ENCODE measurements around the gene VRK3. TPM values are rescaled to one million over a fixed set of nuclear protein-coding genes. Genes with fewer than 3 reads are reported as not detected.
"Not testable (repeated sequence)": the region's sequence is repeated elsewhere in the genome, so short reads cannot be mapped to it uniquely, and the experiment has no call there.

The VRK3 gene
- total RNA-seq, 2 experiments from 2014 or later: 80.0 to 80.6 TPM

GRCh38 chr19:49957262-49957915, 67.8 kb downstream of the VRK3 start:
- Mint-ChIP-seq H3K4me1 (peaks cover 3% of the 10 kb centered on the region), H3K36me3 (ENCODE audit: low read depth) (no peaks in the 10 kb centered on the region), H3K27me3 (peaks cover 16% of the 10 kb centered on the region), H3K27ac (no peak overlapping the region), H3K4me3 (no peak overlapping the region), H3K9me3 (peaks cover 2% of the 10 kb centered on the region)
- POLR2A ChIA-PET: no interaction called here
- no peak for DNase-seq
- CTCF ChIA-PET: no interaction called here

GRCh38 chr19:49956115-49956495, 69.1 kb downstream of the VRK3 start:
- DNase-seq: no peak
- Mint-ChIP-seq H3K9me3 (no peaks in the 10 kb centered on the region), H3K36me3 (ENCODE audit: low read depth) (no peaks in the 10 kb centered on the region), H3K27ac (no peak overlapping the region), H3K27me3 (peaks cover 16% of the 10 kb centered on the region), H3K4me3 (no peak overlapping the region), H3K4me1 (peaks cover 3% of the 10 kb centered on the region)
- ChIA-PET CTCF (no interaction called here), POLR2A (no interaction called here)

GRCh38 chr19:49954933-49955332, 70.2 kb downstream of the VRK3 start:
- Mint-ChIP-seq H3K27ac (no peak overlapping the region), H3K4me1 (peaks cover 3% of the 10 kb centered on the region), H3K4me3 (no peak overlapping the region), H3K9me3 (no peaks in the 10 kb centered on the region), H3K36me3 (ENCODE audit: low read depth) (no peaks in the 10 kb centered on the region), H3K27me3 (peaks cover 16% of the 10 kb centered on the region)
- no peak for DNase-seq
- CTCF ChIA-PET: interaction anchor here (2.1 kb wide), 1 partner anchor 16 kb away, joined by 6 read pairs; no protein-coding TSS in a partner anchor
- POLR2A ChIA-PET: no interaction called here

- H3K27me3 Mint-ChIP-seq: peaks cover 16% of the 10 kb centered on the region
- ChIA-PET POLR2A (no interaction called here), CTCF (interaction anchor here (2.1 kb wide), 1 partner anchor 15 kb away, joined by 6 read pairs; no protein-coding TSS in a partner anchor)
- no peaks in the 10 kb centered on the region for H3K36me3 Mint-ChIP-seq (ENCODE audit: low read depth)
- no peak for DNase-seq
- no peak overlapping the region for H3K4me3 Mint-ChIP-seq
- H3K27ac Mint-ChIP-seq: no peak overlapping the region
- peaks cover 3% of the 10 kb centered on the region for H3K4me1 Mint-ChIP-seq
- H3K9me3 Mint-ChIP-seq: no peaks in the 10 kb centered on the region
Measured at GRCh38 chr19:49954092-49954829, 70.9 kb downstream of the VRK3 start.

GRCh38 chr19:49953416-49953815, 71.8 kb downstream of the VRK3 start:
- Mint-ChIP-seq H3K36me3 (ENCODE audit: low read depth) (no peaks in the 10 kb centered on the region), H3K27ac (no peak overlapping the region), H3K4me3 (no peak overlapping the region), H3K4me1 (peaks cover 3% of the 10 kb centered on the region), H3K9me3 (no peaks in the 10 kb centered on the region), H3K27me3 (peaks cover 16% of the 10 kb centered on the region)
- DNase-seq: no peak
- POLR2A ChIA-PET: no interaction called here
- CTCF ChIA-PET: interaction anchor here (2.1 kb wide), 1 partner anchor 14 kb away, joined by 6 read pairs; no protein-coding TSS in a partner anchor

GRCh38 chr19:49952906-49953305, 72.3 kb downstream of the VRK3 start:
- Mint-ChIP-seq H3K27ac (no peak overlapping the region), H3K36me3 (ENCODE audit: low read depth) (no peaks in the 10 kb centered on the region), H3K4me3 (no peak overlapping the region), H3K4me1 (peaks cover 3% of the 10 kb centered on the region), H3K27me3 (peaks cover 16% of the 10 kb centered on the region), H3K9me3 (no peaks in the 10 kb centered on the region)
- CTCF ChIA-PET: interaction anchor here (2.1 kb wide), 1 partner anchor 14 kb away, joined by 6 read pairs; no protein-coding TSS in a partner anchor
- POLR2A ChIA-PET: no interaction called here
- DNase-seq: no peak

- no peaks in the 10 kb centered on the region for H3K36me3 Mint-ChIP-seq (ENCODE audit: low read depth)
- CTCF ChIA-PET: no interaction called here
- no peak overlapping the region for H3K27ac Mint-ChIP-seq
- DNase-seq: no peak
- peaks cover 16% of the 10 kb centered on the region for H3K27me3 Mint-ChIP-seq
- POLR2A ChIA-PET: no interaction called here
- no peak overlapping the region for H3K4me3 Mint-ChIP-seq
- H3K4me1 Mint-ChIP-seq: peaks cover 3% of the 10 kb centered on the region
- H3K9me3 Mint-ChIP-seq: no peaks in the 10 kb centered on the region
Measured at GRCh38 chr19:49952479-49952836, 72.7 kb downstream of the VRK3 start.

GRCh38 chr19:49951806-49952478, 73.2 kb downstream of the VRK3 start:
- H3K27ac Mint-ChIP-seq: no peak overlapping the region
- H3K4me3 Mint-ChIP-seq: no peak overlapping the region
- ChIA-PET POLR2A (no interaction called here), CTCF (no interaction called here)
- no peaks in the 10 kb centered on the region for H3K36me3 Mint-ChIP-seq (ENCODE audit: low read depth)
- H3K4me1 Mint-ChIP-seq: peaks cover 3% of the 10 kb centered on the region
- DNase-seq: no peak
- H3K27me3 Mint-ChIP-seq: peaks cover 16% of the 10 kb centered on the region
- H3K9me3 Mint-ChIP-seq: no peaks in the 10 kb centered on the region

- Mint-ChIP-seq H3K27ac (no peak overlapping the region), H3K9me3 (no peaks in the 10 kb centered on the region), H3K36me3 (ENCODE audit: low read depth) (no peaks in the 10 kb centered on the region), H3K4me3 (no peak overlapping the region), H3K27me3 (peaks cover 16% of the 10 kb centered on the region), H3K4me1 (peaks cover 3% of the 10 kb centered on the region)
- DNase-seq: no peak
- ChIA-PET POLR2A (no interaction called here), CTCF (no interaction called here)
Measured at GRCh38 chr19:49950956-49951526, 74.1 kb downstream of the VRK3 start.

- Mint-ChIP-seq H3K27ac (no peak overlapping the region), H3K36me3 (ENCODE audit: low read depth) (no peaks in the 10 kb centered on the region), H3K9me3 (no peaks in the 10 kb centered on the region), H3K4me1 (peaks cover 3% of the 10 kb centered on the region), H3K4me3 (no peak overlapping the region), H3K27me3 (peaks cover 16% of the 10 kb centered on the region)
- CTCF ChIA-PET: interaction anchor here (1.4 kb wide), 1 partner anchor 13 kb away, joined by 6 read pairs; no protein-coding TSS in a partner anchor
- DNase-seq: no peak
- POLR2A ChIA-PET: no interaction called here
Measured at GRCh38 chr19:49950590-49950948, 74.6 kb downstream of the VRK3 start.

GRCh38 chr19:49949742-49950589, 75.2 kb downstream of the VRK3 start:
- H3K9me3 Mint-ChIP-seq: no peaks in the 10 kb centered on the region
- ChIA-PET CTCF (interaction anchor here (1.4 kb wide), 1 partner anchor 13 kb away, joined by 6 read pairs; no protein-coding TSS in a partner anchor), POLR2A (no interaction called here)
- no peak overlapping the region for H3K27ac Mint-ChIP-seq
- DNase-seq: no peak
- H3K27me3 Mint-ChIP-seq: peaks cover 17% of the 10 kb centered on the region
- no peak overlapping the region for H3K4me3 Mint-ChIP-seq
- H3K36me3 Mint-ChIP-seq (ENCODE audit: low read depth): no peaks in the 10 kb centered on the region
- H3K4me1 Mint-ChIP-seq: peaks cover 3% of the 10 kb centered on the region

- no peak overlapping the region for H3K4me3 Mint-ChIP-seq
- ChIA-PET CTCF (no interaction called here), POLR2A (no interaction called here)
- H3K4me1 Mint-ChIP-seq: peaks cover 13% of the 10 kb centered on the region
- peaks cover 16% of the 10 kb centered on the region for H3K27me3 Mint-ChIP-seq
- H3K27ac Mint-ChIP-seq: no peak overlapping the region
- H3K9me3 Mint-ChIP-seq: no peaks in the 10 kb centered on the region
- DNase-seq: no peak
- no peaks in the 10 kb centered on the region for H3K36me3 Mint-ChIP-seq (ENCODE audit: low read depth)
Measured at GRCh38 chr19:49946415-49946814, 78.8 kb downstream of the VRK3 start.

GRCh38 chr19:49944567-49944966, 80.6 kb downstream of the VRK3 start:
- DNase-seq; H3K27ac Mint-ChIP-seq; H3K36me3 Mint-ChIP-seq (ENCODE audit: low read depth); CTCF ChIA-PET; H3K9me3 Mint-ChIP-seq; H3K4me3 Mint-ChIP-seq; POLR2A ChIA-PET: not testable (repeated sequence)
- Mint-ChIP-seq H3K4me1 (peaks cover 20% of the 10 kb centered on the region), H3K27me3 (peaks cover 18% of the 10 kb centered on the region)
